ENCODE data around the gene CGGBP1.

The CGGBP1 gene

DNA sequence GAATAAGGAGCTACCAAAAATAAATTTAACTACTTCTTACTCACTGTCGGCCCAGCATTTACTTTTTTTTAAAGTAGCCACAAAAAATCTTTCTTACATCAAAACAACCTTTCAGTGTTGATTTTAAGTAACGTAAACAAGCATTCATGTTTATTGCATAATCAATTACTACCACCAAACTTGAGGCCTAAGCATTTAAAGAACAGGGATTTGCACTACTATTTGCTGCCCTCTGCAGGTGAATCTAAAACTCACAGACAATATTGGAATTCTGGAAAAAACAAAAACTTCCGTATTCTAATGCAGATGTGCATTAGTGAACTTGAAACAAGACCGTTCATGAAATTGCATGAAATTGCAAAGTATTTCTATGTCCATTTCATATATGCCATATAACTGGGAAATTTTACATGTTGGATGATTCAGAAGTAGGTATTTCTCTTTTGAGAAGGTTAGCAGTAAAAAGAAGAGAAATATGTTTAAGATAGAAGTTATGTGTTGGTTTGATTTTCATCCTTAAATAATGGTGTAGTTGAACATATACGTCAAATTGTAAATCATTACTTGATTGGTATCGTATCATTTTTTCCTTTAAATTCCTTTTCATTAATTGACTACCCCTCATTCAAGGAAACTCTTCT lies 55.6 kb downstream of the CGGBP1 start:
- TF ChIP-seq, protein P1, sequence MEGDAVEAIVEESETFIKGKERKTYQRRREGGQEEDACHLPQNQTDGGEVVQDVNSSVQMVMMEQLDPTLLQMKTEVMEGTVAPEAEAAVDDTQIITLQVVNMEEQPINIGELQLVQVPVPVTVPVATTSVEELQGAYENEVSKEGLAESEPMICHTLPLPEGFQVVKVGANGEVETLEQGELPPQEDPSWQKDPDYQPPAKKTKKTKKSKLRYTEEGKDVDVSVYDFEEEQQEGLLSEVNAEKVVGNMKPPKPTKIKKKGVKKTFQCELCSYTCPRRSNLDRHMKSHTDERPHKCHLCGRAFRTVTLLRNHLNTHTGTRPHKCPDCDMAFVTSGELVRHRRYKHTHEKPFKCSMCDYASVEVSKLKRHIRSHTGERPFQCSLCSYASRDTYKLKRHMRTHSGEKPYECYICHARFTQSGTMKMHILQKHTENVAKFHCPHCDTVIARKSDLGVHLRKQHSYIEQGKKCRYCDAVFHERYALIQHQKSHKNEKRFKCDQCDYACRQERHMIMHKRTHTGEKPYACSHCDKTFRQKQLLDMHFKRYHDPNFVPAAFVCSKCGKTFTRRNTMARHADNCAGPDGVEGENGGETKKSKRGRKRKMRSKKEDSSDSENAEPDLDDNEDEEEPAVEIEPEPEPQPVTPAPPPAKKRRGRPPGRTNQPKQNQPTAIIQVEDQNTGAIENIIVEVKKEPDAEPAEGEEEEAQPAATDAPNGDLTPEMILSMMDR (IDR thresholded peaks at IDR 0.05; ENCODE audit: insufficient read depth, low read length, missing control alignments): peak; percentile 46
- no peak overlapping the region for H3K4me3 ChIP-seq (ENCODE audit: low read depth, low read length)
- ChIA-PET CTCF (interaction anchor here (0.7 to 3.3 kb wide), 15 partner anchors 9 to 912 kb away, joined by 3 to 25 read pairs (median 4); no protein-coding TSS in a partner anchor), POLR2A (interaction anchor here (0.6 kb wide), 1 partner anchor 425 kb away, joined by 4 read pairs; no protein-coding TSS in a partner anchor)
- no peak for DNase-seq (ENCODE audit: low read depth, low spot score)

DNA sequence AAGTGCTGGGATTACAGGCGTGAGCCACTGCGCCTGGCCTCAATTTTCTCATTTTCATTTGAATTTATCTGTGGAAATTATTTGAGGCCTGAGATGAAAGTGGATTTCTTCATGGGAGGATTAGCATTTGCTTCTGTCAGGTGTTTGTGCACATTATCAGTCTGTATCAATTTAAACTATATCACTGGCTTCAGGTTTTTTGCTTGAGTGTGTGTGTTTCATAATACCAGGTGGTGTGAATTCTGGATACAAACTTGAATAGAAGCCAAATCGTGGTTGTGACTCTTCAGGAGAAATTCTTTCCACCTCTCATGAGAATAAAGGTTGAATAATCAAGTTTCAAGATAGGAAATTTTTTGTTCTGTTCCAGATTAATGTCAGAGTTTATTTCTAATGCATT lies 56.4 kb downstream of the CGGBP1 start:
- ChIA-PET CTCF (interaction anchor here (0.7 to 2.3 kb wide), 16 partner anchors 8 to 912 kb away, joined by 3 to 15 read pairs (median 4); no protein-coding TSS in a partner anchor), POLR2A (interaction anchor here (0.6 kb wide), 1 partner anchor 424 kb away, joined by 4 read pairs; no protein-coding TSS in a partner anchor)
- TF ChIP-seq, protein P1 (IDR thresholded peaks at IDR 0.05; ENCODE audit: insufficient read depth, low read length, missing control alignments): no peak
- no peak for DNase-seq (ENCODE audit: low read depth, low spot score)
- no peak overlapping the region for H3K4me3 ChIP-seq (ENCODE audit: low read depth, low read length)
